Neuronal stem cell (in vitro differentiated cells): ENCODE results near the gene UTRN.

Experiments used
- DNase-seq: peaks from one replicate; pipeline ENCODE4 v3.0.0-alpha.2; 2013; ENCODE audit warnings: low spot score
- H2AFZ ChIP-seq: one replicate; pipeline ENCODE4 v1.6.1; 2013; ENCODE audit warnings: mild to moderate bottlenecking, low read length, inconsistent platforms
- H2AK5ac ChIP-seq: 2 replicates; pipeline ENCODE4 v1.6.1; 2013; ENCODE audit warnings: low read depth, mild to moderate bottlenecking, inconsistent platforms, low read length, moderate library complexity, mixed read lengths
- H2BK120ac ChIP-seq: 2 replicates; pipeline ENCODE4 v1.6.1; 2013; ENCODE audit warnings: low read depth, mild to moderate bottlenecking, inconsistent platforms, low read length, moderate library complexity, mixed read lengths
- H2BK12ac ChIP-seq: one replicate; pipeline ENCODE4 v1.6.1; 2013; ENCODE audit warnings: low read length, inconsistent platforms
- H2BK15ac ChIP-seq: 2 replicates; pipeline ENCODE4 v1.6.1; 2013; ENCODE audit warnings: mild to moderate bottlenecking, low read length, inconsistent platforms, mixed read lengths
- H2BK5ac ChIP-seq: one replicate; pipeline ENCODE4 v1.6.1; 2013; ENCODE audit warnings: inconsistent platforms, mild to moderate bottlenecking, low read length, moderate library complexity
- H3K14ac ChIP-seq: one replicate; pipeline ENCODE4 v1.6.1; 2013; ENCODE audit warnings: low read length, inconsistent platforms
- H3K18ac ChIP-seq: 2 replicates; pipeline ENCODE4 v1.6.1; 2013; ENCODE audit warnings: low read length, inconsistent platforms
- H3K23ac ChIP-seq: 2 replicates; pipeline ENCODE4 v1.6.1; 2013; ENCODE audit warnings: low read depth, mild to moderate bottlenecking, mixed read lengths, low read length, inconsistent platforms; ENCODE audit not compliant: poor library complexity
- H3K27ac ChIP-seq: replicated peaks from 3 replicates; pipeline ENCODE4 v1.5.1; 2013; ENCODE audit warnings: low read length, inconsistent platforms
- H3K27me3 ChIP-seq, 3 experiments: 2 replicates each; pipeline ENCODE4 v1.6.1; 2013; ENCODE audit warnings: low read length in 3 of 3, mild to moderate bottlenecking in 2 of 3, inconsistent platforms in 1 of 3, low read depth in 1 of 3, mixed read lengths in 1 of 3, moderate library complexity in 1 of 3; ENCODE audit not compliant: control insufficient read depth in 3 of 3, insufficient read depth in 3 of 3
- H3K36me3 ChIP-seq, 2 donors: replicated peaks in 1 of 2; 2 replicates each; pipeline ENCODE4 v1.6.1; 2013; ENCODE audit warnings: low read length in 2 of 2; ENCODE audit not compliant: control insufficient read depth in 2 of 2, insufficient read depth in 2 of 2
- H3K4ac ChIP-seq: 2 replicates; pipeline ENCODE4 v1.6.1; 2013; ENCODE audit warnings: inconsistent platforms, mild to moderate bottlenecking, low read length, moderate library complexity
- H3K4me1 ChIP-seq, 2 donors: 1 replicate in 1 of 2; 2 replicates in 1 of 2; pipeline ENCODE4 v1.6.1; 2013; ENCODE audit warnings: low read length in 2 of 2, low read depth in 1 of 2; ENCODE audit not compliant: control insufficient read depth in 2 of 2, insufficient read depth in 1 of 2
- H3K4me2 ChIP-seq: one replicate; pipeline ENCODE4 v1.6.1; 2013; ENCODE audit warnings: mild to moderate bottlenecking, low read length, inconsistent platforms; ENCODE audit not compliant: insufficient read depth, poor library complexity, severe bottlenecking
- H3K4me3 ChIP-seq, 2 donors: 2 replicates each; pipeline ENCODE4 v1.5.1; 2013; ENCODE audit warnings: low read length in 2 of 2, mild to moderate bottlenecking in 2 of 2, inconsistent platforms in 1 of 2, moderate library complexity in 1 of 2
- H3K79me1 ChIP-seq: one replicate; pipeline ENCODE4 v1.6.1; 2013; ENCODE audit warnings: low read depth, mild to moderate bottlenecking, inconsistent platforms, low read length, moderate library complexity
- H3K9ac ChIP-seq: one replicate; pipeline ENCODE4 v1.6.1; 2013; ENCODE audit warnings: mild to moderate bottlenecking, low read depth, low read length, inconsistent platforms; ENCODE audit not compliant: poor library complexity
- H3K9me3 ChIP-seq, 2 donors: replicated peaks in 1 of 2; 2 replicates each; pipeline versions ENCODE3 to v1.6.1; 2013; ENCODE audit warnings: low read length in 2 of 2, mild to moderate bottlenecking in 2 of 2, inconsistent platforms in 1 of 2, low read depth in 1 of 2, mixed read lengths in 1 of 2, moderate library complexity in 1 of 2; ENCODE audit not compliant: control insufficient read depth in 2 of 2, insufficient read depth in 1 of 2
- H4K8ac ChIP-seq: one replicate; pipeline ENCODE4 v1.6.1; 2013; ENCODE audit warnings: low read depth, mild to moderate bottlenecking, inconsistent platforms, low read length, moderate library complexity
- H4K91ac ChIP-seq: one replicate; pipeline ENCODE4 v1.6.1; 2013; ENCODE audit warnings: low read length, low read depth, mild to moderate bottlenecking, inconsistent platforms; ENCODE audit not compliant: poor library complexity
- WGBS, 2 donors: extraction: QIAGEN DNeasy Blood & Tissue Kit; methylation state at CpG; one replicate each; pipeline ENCODE4 v1.1.7; 2013; ENCODE audit warnings: missing lambda C conversion rate in 2 of 2, mixed read lengths in 1 of 2; ENCODE audit not compliant: insufficient read length in 2 of 2, insufficient replicate concordance in 1 of 2; ENCODE audit errors: extremely low coverage in 2 of 2; 5-methylcytosine and 5-hydroxymethylcytosine counted together

UTRN gene

DNA sequence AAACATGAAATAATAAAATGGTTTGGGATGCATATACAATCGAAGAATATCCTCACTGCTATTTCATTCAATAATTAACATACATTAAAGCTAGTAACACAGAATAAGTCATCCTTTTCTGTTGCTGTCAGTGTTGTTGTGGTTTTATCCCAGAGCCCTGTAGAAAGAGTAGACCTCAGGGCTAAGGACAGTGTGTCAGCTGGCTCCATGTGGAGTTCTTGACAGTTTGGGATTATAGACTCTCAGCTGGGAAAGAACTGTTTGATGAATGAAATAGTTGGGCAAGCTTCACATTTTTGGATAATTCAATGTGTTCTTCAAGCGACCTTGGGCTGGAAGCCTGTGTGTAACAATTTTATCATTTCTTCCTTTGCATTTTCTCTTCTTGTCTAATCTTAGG lies 10.1 kb downstream of the UTRN start:
- no CpG with 5 or more reads among the region's 2 CpGs for WGBS, 2 donors
- peaks cover 0 to 2% of the 10 kb centered on the region in 2 donors for H3K4me1 ChIP-seq
- no peak overlapping the region for H2BK12ac ChIP-seq

DNA sequence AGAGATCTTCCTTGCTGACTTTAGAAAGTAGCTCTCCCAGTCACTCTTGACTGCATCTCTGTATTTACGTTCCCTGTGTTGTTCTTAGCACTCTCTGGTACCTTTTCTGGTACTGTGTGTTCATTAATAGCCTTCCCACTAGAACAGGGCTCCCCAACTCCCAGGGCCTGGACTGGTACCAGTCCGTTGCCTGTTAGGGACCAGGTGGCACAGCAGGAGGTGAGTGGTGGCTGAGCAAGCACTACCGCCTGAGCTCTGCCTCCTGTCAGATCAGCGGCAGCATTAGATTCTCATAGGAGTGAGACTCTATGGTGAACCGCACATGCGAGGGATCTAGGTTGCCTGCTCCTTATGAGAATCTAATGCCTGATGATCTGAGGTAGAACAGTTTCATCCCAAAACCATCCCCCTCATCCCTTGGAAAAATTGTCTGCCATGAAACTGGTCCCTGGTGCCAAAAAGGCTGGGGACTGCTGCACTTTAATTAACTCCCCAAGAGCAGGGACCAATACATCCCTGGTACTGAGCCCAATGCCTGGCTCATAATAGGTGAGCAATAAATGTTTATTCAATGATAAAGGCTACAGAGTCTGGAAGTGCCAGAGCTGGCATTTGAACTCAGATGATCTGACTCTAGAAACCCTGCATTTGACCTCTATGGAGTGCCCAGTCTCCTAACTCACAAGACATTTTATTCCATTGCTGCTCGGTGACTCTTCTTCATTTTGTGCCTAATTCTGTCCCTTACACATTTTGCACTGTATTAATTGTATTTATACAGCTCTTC lies 11.0 kb downstream of the UTRN start:
- Histone ChIP-seq H4K91ac (no peak overlapping the region), H3K4ac (no peak overlapping the region), H2AK5ac (no peak overlapping the region), H2BK120ac (no peak overlapping the region), H2AFZ (no peak overlapping the region), H3K14ac (no peak overlapping the region), H3K79me1 (no peaks in the 10 kb centered on the region), H3K9me3 (peaks cover 3 to 30% of the 10 kb centered on the region in 2 donors), H3K4me2 (no peak overlapping the region), H4K8ac (no peak overlapping the region), H3K4me1 (no peaks in the 10 kb centered on the region), H3K18ac (no peak overlapping the region), H2BK5ac (no peak overlapping the region), H3K9ac (no peak overlapping the region), H2BK12ac (no peak overlapping the region), H2BK15ac (no peak overlapping the region), H3K4me3 (no peak overlapping the region), H3K36me3 (peaks cover 6 to 79% of the 10 kb centered on the region in 2 donors), H3K23ac (no peak overlapping the region), H3K27me3 (no peaks in the 10 kb centered on the region), H3K27ac (no peak overlapping the region)
- WGBS, 2 donors = no CpG with 5 or more reads among the region's 7 CpGs
- DNase-seq = no peak

More for the DNA sequence above, 10.1 kb downstream of the UTRN start:
- Histone ChIP-seq H3K9ac (no peak overlapping the region), H3K27ac (no peak overlapping the region), H3K27me3 (no peaks in the 10 kb centered on the region), H3K36me3 (peaks cover 8 to 78% of the 10 kb centered on the region in 2 donors), H2BK15ac (no peak overlapping the region), H4K91ac (no peak overlapping the region), H3K18ac (no peak overlapping the region), H2BK120ac (no peak overlapping the region), H2AFZ (no peak overlapping the region), H3K23ac (no peak overlapping the region), H3K14ac (no peak overlapping the region), H2BK5ac (no peak overlapping the region), H3K4ac (no peak overlapping the region), H3K79me1 (no peaks in the 10 kb centered on the region), H4K8ac (no peak overlapping the region), H3K4me2 (no peak overlapping the region), H3K9me3 (peaks cover 3 to 30% of the 10 kb centered on the region in 2 donors), H3K4me3 (no peak overlapping the region), H2AK5ac (no peak overlapping the region)
- no peak for DNase-seq

DNA sequence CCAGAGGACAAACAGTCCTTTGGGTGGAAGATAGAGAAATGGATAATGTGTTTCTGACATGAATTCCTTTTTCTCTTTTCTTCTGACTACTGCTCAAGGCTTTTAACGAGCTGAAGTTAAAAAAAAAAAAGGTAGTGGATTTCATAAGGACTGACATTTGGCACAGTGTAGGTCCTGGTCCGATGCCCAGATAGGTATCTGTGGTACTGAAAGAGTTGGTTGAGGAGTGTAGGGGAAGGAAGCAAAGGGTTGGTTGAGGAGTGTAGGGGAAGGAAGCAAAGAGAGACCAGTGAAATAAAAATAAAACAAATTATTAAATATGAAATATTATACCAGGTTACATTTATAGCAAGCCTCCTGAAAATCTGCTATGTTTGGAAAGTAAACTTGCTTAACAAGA lies 11.8 kb downstream of the UTRN start:
- Histone ChIP-seq H2BK15ac (no peak overlapping the region), H2AFZ (no peak overlapping the region), H3K79me1 (peaks cover 2% of the 10 kb centered on the region), H3K18ac (no peak overlapping the region), H3K4me3 (no peak overlapping the region), H2AK5ac (no peak overlapping the region), H3K4me1 (no peaks in the 10 kb centered on the region), H3K9ac (no peak overlapping the region), H2BK5ac (no peak overlapping the region), H3K27ac (no peak overlapping the region), H3K9me3 (peaks cover 3 to 30% of the 10 kb centered on the region in 2 donors), H2BK12ac (no peak overlapping the region), H3K23ac (no peak overlapping the region), H3K14ac (no peak overlapping the region), H2BK120ac (no peak overlapping the region), H3K27me3 (no peaks in the 10 kb centered on the region), H4K91ac (no peak overlapping the region), H3K4ac (no peak overlapping the region), H4K8ac (no peak overlapping the region), H3K36me3 (peaks cover 9 to 78% of the 10 kb centered on the region in 2 donors), H3K4me2 (no peak overlapping the region)
- DNase-seq = no peak
- no CpG with 5 or more reads among the region's 2 CpGs for WGBS, 2 donors

DNA sequence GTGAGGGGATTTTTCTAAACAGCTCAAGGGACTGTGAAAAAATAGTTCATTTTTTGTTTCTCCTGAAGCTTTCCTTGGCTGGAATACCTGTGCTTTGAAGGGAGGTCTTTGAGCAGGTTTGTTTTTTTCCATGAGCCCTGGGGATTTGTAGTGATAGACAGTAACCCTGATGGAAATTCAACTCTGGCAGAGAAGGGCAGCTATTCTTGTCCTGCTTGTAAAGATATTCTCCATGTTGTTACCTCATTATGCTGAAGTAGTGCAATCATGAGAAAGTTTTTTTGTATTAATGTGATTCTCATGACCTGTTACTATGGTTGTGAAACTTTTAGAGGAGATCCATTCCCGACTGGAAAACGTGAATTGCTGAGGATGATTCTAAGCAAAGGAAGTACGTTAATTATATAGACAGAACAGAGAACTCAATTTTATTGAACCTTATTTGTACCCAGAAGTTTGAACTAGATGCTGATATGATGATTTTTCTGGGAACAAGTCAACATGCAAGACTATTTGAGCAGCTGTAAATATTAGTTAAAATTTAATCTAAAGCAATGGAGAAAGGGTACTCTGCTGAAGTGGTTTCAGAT lies 12.5 kb downstream of the UTRN start:
- peaks cover 9 to 73% of the 10 kb centered on the region in 2 donors for H3K36me3 ChIP-seq
- no peak overlapping the region for H2BK120ac ChIP-seq
- H2BK15ac ChIP-seq = no peak overlapping the region
- H4K8ac ChIP-seq = no peak overlapping the region
- no peak overlapping the region for H2AFZ ChIP-seq
- no peak overlapping the region for H3K18ac ChIP-seq
- H3K4me1 ChIP-seq = peaks cover 0 to 2% of the 10 kb centered on the region in 2 donors
- H3K4me3 ChIP-seq = no peak overlapping the region
- H2BK5ac ChIP-seq = no peak overlapping the region
- H2AK5ac ChIP-seq = no peak overlapping the region
- H3K4ac ChIP-seq = no peak overlapping the region
- H3K23ac ChIP-seq = no peak overlapping the region
- H3K9me3 ChIP-seq = peaks cover 3 to 30% of the 10 kb centered on the region in 2 donors
- no peak for DNase-seq
- no peak overlapping the region for H3K27ac ChIP-seq
- no peaks in the 10 kb centered on the region for H3K27me3 ChIP-seq
- H3K14ac ChIP-seq = no peak overlapping the region
- H2BK12ac ChIP-seq = no peak overlapping the region
- no peak overlapping the region for H3K9ac ChIP-seq
- no peak overlapping the region for H3K4me2 ChIP-seq
- H3K79me1 ChIP-seq = peaks cover 2% of the 10 kb centered on the region
- no peak overlapping the region for H4K91ac ChIP-seq
- no CpG with 5 or more reads among the region's 3 CpGs for WGBS, 2 donors
